HUES64 (cell line): Measurements from ENCODE around the gene ZNF222.

ENCODE experiments used
- H3K27ac ChIP-seq: 2 replicates; pipeline ENCODE4 v1.7.0; 2013; ENCODE audit warnings: low read depth, low read length, inconsistent platforms
- H3K27me3 ChIP-seq: 2 replicates; pipeline ENCODE4 v1.6.1; 2013; ENCODE audit warnings: mild to moderate bottlenecking, low read length; ENCODE audit not compliant: insufficient read depth
- H3K36me3 ChIP-seq: 2 replicates; pipeline ENCODE4 v1.6.1; 2013; ENCODE audit warnings: mild to moderate bottlenecking, low read length; ENCODE audit not compliant: insufficient read depth
- H3K4me1 ChIP-seq: 2 replicates; pipeline ENCODE4 v1.6.1; 2013; ENCODE audit warnings: mild to moderate bottlenecking, low read length, moderate library complexity; ENCODE audit not compliant: insufficient read depth
- H3K4me3 ChIP-seq: 2 replicates; pipeline ENCODE4 v1.5.1; 2013; ENCODE audit warnings: mild to moderate bottlenecking, low read length, moderate library complexity
- H3K9ac ChIP-seq: 2 replicates; pipeline ENCODE4 v1.6.1; 2013; ENCODE audit warnings: mild to moderate bottlenecking, low read depth, low read length
- H3K9me3 ChIP-seq: 2 replicates; pipeline ENCODE4 v1.6.1; 2013; ENCODE audit warnings: low read depth, low read length; ENCODE audit not compliant: insufficient read depth
- WGBS: fragments of 150-250, 120-280 bp; methylation state at CpG from one replicate; pipeline ENCODE4 v1.1.7; 2013; ENCODE audit warnings: missing lambda C conversion rate; 5-methylcytosine and 5-hydroxymethylcytosine counted together

Gene ZNF222

GRCh38 chr19:44007473-44007872 is 17.7 kb upstream of the ZNF222 start:
- Histone ChIP-seq H3K27ac (no peak overlapping the region), H3K9me3 (peaks cover 43% of the 10 kb centered on the region), H3K9ac (no peak overlapping the region), H3K4me1 (no peaks in the 10 kb centered on the region), H3K4me3 (no peak overlapping the region), H3K27me3 (no peaks in the 10 kb centered on the region), H3K36me3 (peaks cover 40% of the 10 kb centered on the region)
- WGBS: 97% methylated on average over 6 of the region's 6 CpGs

GRCh38 chr19:44010468-44010867 is 14.7 kb upstream of the ZNF222 start:
- Histone ChIP-seq H3K27me3 (no peaks in the 10 kb centered on the region), H3K9ac (no peak overlapping the region), H3K4me3 (no peak overlapping the region), H3K4me1 (no peaks in the 10 kb centered on the region), H3K9me3 (peaks cover 46% of the 10 kb centered on the region), H3K27ac (no peak overlapping the region), H3K36me3 (peaks cover 40% of the 10 kb centered on the region)
- 96% methylated on average over 5 of the region's 5 CpGs for WGBS

- H3K9ac ChIP-seq: no peak overlapping the region
- H3K27me3 ChIP-seq: peaks cover 12% of the 10 kb centered on the region; the same call in 1 of the 2 replicates
- H3K9me3 ChIP-seq: peaks cover 4% of the 10 kb centered on the region; the same call in 1 of the 2 replicates
- H3K4me1 ChIP-seq: no peaks in the 10 kb centered on the region
- H3K4me3 ChIP-seq: no peak overlapping the region
- 43% methylated on average over 1 of the region's 2 CpGs for WGBS
- H3K27ac ChIP-seq: no peak overlapping the region
- no peaks in the 10 kb centered on the region for H3K36me3 ChIP-seq
These were observed 5.7 kb upstream of the ZNF222 start for GRCh38 chr19:44019498-44019897.

- H3K9ac ChIP-seq: no peak overlapping the region
- H3K4me3 ChIP-seq: no peak overlapping the region
- H3K9me3 ChIP-seq: no peaks in the 10 kb centered on the region; the same call in 1 of the 2 replicates
These were observed 4.0 kb upstream of the ZNF222 start for GRCh38 chr19:44021221-44021620.

GRCh38 chr19:44024900-44025216 is 321 bp upstream of the ZNF222 start:
- Histone ChIP-seq H3K27ac (no peak overlapping the region), H3K9ac (peak overlapping the region; percentile 68), H3K27me3 (peaks cover 12% of the 10 kb centered on the region; the same call in 1 of the 2 replicates), H3K4me3 (peak overlapping the region; percentile 82), H3K9me3 (peaks cover 9% of the 10 kb centered on the region; the same call in 1 of the 2 replicates), H3K36me3 (peaks cover 33% of the 10 kb centered on the region), H3K4me1 (no peaks in the 10 kb centered on the region)
- 51% methylated on average over 4 of the region's 4 CpGs for WGBS

More at GRCh38 chr19:44021221-44021620, 4.0 kb upstream of the ZNF222 start:
- Histone ChIP-seq H3K4me1 (no peaks in the 10 kb centered on the region), H3K27ac (no peak overlapping the region), H3K27me3 (peaks cover 12% of the 10 kb centered on the region; the same call in 1 of the 2 replicates), H3K36me3 (no peaks in the 10 kb centered on the region)

- Histone ChIP-seq H3K4me1 (no peaks in the 10 kb centered on the region), H3K9ac (no peak overlapping the region), H3K36me3 (peaks cover 50% of the 10 kb centered on the region), H3K27ac (no peak overlapping the region), H3K4me3 (no peak overlapping the region), H3K9me3 (peaks cover 26% of the 10 kb centered on the region), H3K27me3 (peaks cover 3% of the 10 kb centered on the region; the same call in 1 of the 2 replicates)
- WGBS: 97% methylated on average over 6 of the region's 6 CpGs
These were observed 1.4 kb downstream of the ZNF222 start for GRCh38 chr19:44026622-44027021.

GRCh38 chr19:44032001-44032610 is 6.9 kb downstream of the ZNF222 start:
- 94% methylated on average over 1 of the region's 1 CpG for WGBS
- peaks cover 63% of the 10 kb centered on the region for H3K9me3 ChIP-seq
- no peak overlapping the region for H3K9ac ChIP-seq
- no peak overlapping the region for H3K4me3 ChIP-seq
- H3K36me3 ChIP-seq: peaks cover 60% of the 10 kb centered on the region
- H3K27me3 ChIP-seq: no peaks in the 10 kb centered on the region
- H3K27ac ChIP-seq: no peak overlapping the region
- no peaks in the 10 kb centered on the region for H3K4me1 ChIP-seq

- Histone ChIP-seq H3K4me1 (no peaks in the 10 kb centered on the region), H3K4me3 (no peak overlapping the region), H3K9me3 (peaks cover 16% of the 10 kb centered on the region), H3K27ac (no peak overlapping the region), H3K36me3 (no peaks in the 10 kb centered on the region), H3K27me3 (no peaks in the 10 kb centered on the region), H3K9ac (no peak overlapping the region)
- WGBS: 86% methylated on average over 2 of the region's 2 CpGs
These were observed 17.0 kb downstream of the ZNF222 start for GRCh38 chr19:44042147-44042546.

GRCh38 chr19:44050740-44051649 is 25.8 kb downstream of the ZNF222 start:
- H3K4me1 ChIP-seq: no peaks in the 10 kb centered on the region
- peaks cover 17% of the 10 kb centered on the region; the same call in 1 of the 2 replicates for H3K27me3 ChIP-seq
- no peaks in the 10 kb centered on the region for H3K9me3 ChIP-seq
- WGBS: 87% methylated on average over 21 of the region's 21 CpGs
- H3K4me3 ChIP-seq: peak overlapping the region; percentile 77
- no peak overlapping the region for H3K27ac ChIP-seq
- H3K36me3 ChIP-seq: peaks cover 5% of the 10 kb centered on the region
- H3K9ac ChIP-seq: no peak overlapping the region

- WGBS: 3% methylated on average over 38 of the region's 38 CpGs
- Histone ChIP-seq H3K4me1 (no peaks in the 10 kb centered on the region), H3K27ac (no peak within 1 kb of the TSS), H3K9me3 (no peaks in the 10 kb centered on the region), H3K27me3 (peaks cover 17% of the 10 kb centered on the region; the same call in 1 of the 2 replicates), H3K36me3 (peaks cover 7% of the 10 kb centered on the region), H3K9ac (peak within 1 kb of the TSS; percentile 73), H3K4me3 (peak within 1 kb of the TSS; percentile 77)
These were observed 26.6 kb downstream of the ZNF222 start, which contains the start of gene ZNF223 for GRCh38 chr19:44051650-44052402. ZNF223 (plus strand) TSS chr19:44052036; CDS start chr19:44055177, 3,141 bp downstream.

- no peaks in the 10 kb centered on the region for H3K27me3 ChIP-seq
- no peak overlapping the region for H3K9ac ChIP-seq
- no peak overlapping the region for H3K27ac ChIP-seq
- peaks cover 43% of the 10 kb centered on the region for H3K36me3 ChIP-seq
- no peak overlapping the region for H3K4me3 ChIP-seq
- H3K4me1 ChIP-seq: no peaks in the 10 kb centered on the region
- 95% methylated on average over 5 of the region's 5 CpGs for WGBS
- H3K9me3 ChIP-seq: no peaks in the 10 kb centered on the region
These were observed 30.7 kb downstream of the ZNF222 start for GRCh38 chr19:44055870-44056269.
